SK-N-MC (cell line): Measurements from ENCODE around the gene STS.

Experiments used
- DNase-seq: peaks from one replicate; pipeline ENCODE4 v3.0.0-alpha.2; 2011; ENCODE audit warnings: low read depth, low spot score
- H3K27ac ChIP-seq: fragments of 200-600 bp; sonication (generic); 2 replicates; pipeline ENCODE4 v1.5.1; 2016; ENCODE audit warnings: mixed run types
- H3K36me3 ChIP-seq: fragments of 200-600 bp; sonication (generic); 2 replicates; pipeline ENCODE4 v1.6.1; 2017; ENCODE audit warnings: antibody characterized with exemption, low read length, mixed read lengths; ENCODE audit not compliant: insufficient read depth
- H3K4me3 ChIP-seq: fragments of 200-600 bp; sonication (generic); 2 replicates; pipeline ENCODE4 v1.5.1; 2016
- H3K9ac ChIP-seq: fragments of 200-600 bp; sonication (generic); 2 replicates; pipeline ENCODE4 v1.8.0; 2017; ENCODE audit warnings: mixed run types, mixed read lengths; ENCODE audit not compliant: insufficient read length
- H3K9me3 ChIP-seq: fragments of 200-600 bp; sonication (generic); 2 replicates; pipeline ENCODE4 v1.6.1; 2017; ENCODE audit warnings: low read depth, mild to moderate bottlenecking, antibody characterized with exemption, low read length, moderate library complexity, mixed read lengths
- EZH2 ChIP-seq: fragments of 200-600 bp; sonication (generic); IDR thresholded peaks from one replicate; pipeline ENCODE4 v1.6.1; 2017; ENCODE audit warnings: antibody characterized with exemption
- FOXP2 ChIP-seq: optimal IDR thresholded peaks from 2 replicates; pipeline ENCODE3; 2011; ENCODE audit warnings: mild to moderate bottlenecking, moderate library complexity; ENCODE audit not compliant: insufficient read depth; ENCODE audit errors: extremely low read length, control extremely low read depth
- POLR2AphosphoS5 ChIP-seq: IDR thresholded peaks from 2 replicates; pipeline ENCODE4 v1.6.1; 2012; ENCODE audit warnings: mild to moderate bottlenecking, low read depth, low read length, borderline replicate concordance

The STS gene

GRCh38 chrX:7146703-7147412 is 654 bp upstream of the STS start:
- DNase-seq: no peak
- Histone ChIP-seq H3K4me3 (peak overlapping the region; percentile 94), H3K9ac (peak overlapping the region; percentile 90), H3K9me3 (no peaks in the 10 kb centered on the region), H3K27ac (no peak overlapping the region), H3K36me3 (peaks cover 4% of the 10 kb centered on the region; the same call in 1 of the 2 replicates)
- TF ChIP-seq POLR2AphosphoS5 (no peak), EZH2 (no peak), FOXP2 (no peak)

DNA sequence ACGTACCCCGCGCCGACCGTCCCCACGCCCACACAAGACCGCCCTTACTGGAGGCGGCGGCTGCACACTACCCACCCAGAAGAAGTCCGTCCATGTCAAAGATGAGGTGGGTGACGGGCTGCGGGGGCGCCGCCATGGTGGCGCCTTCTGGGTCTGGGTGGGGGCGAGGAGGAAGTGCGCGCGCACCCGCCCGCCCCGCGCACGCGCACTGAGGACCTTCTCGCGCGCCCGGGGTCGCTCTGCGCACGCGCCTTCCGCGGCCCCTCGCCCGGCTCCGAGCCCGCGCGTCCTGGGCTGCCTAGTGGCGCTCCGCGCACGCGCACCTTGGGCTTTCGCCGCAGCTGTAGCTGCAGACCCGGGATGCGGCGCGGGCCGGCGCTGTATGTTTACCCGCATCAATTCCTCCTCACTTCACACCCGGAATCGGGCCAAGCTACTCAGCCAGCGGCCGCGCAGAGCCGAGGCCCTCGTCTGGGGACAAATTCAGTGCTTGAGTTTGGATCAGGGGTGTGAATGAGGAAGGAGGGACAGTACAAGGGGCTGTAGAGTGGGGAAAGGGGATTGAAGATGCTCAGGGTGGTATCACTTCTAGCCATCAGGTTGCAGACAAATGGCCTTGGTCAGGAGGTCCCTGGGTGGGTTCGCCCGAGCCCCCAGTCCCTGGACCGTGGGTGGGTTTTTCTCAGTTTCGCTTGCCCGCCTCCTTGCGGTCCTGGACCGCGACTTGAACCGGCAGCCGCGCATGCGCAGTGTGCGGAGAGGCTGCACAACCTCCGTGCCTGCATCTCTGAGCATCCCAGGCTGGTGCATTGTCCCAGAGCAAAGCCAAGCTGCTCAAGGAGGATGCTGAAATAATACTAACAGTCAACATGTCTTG is 704 bp downstream of the STS start, which contains the start of gene PUDP:
PUDP (minus strand) TSS at position 176 of the 877 bp plus-strand sequence; CDS start at position 136, 40 bp downstream.
- H3K36me3 ChIP-seq: no peaks in the 10 kb centered on the region
- no peaks in the 10 kb centered on the region for H3K9me3 ChIP-seq
- TF ChIP-seq POLR2AphosphoS5: peak; percentile 84
- TF ChIP-seq EZH2: no peak
- no peak for TF ChIP-seq FOXP2
- H3K9ac ChIP-seq: peak within 1 kb of the TSS; percentile 90
- DNase-seq: no peak
- H3K27ac ChIP-seq: peak within 1 kb of the TSS; percentile 67
- peak within 1 kb of the TSS; percentile 94 for H3K4me3 ChIP-seq

- no peak overlapping the region for H3K4me3 ChIP-seq
Measured at GRCh38 chrX:7149411-7149810, 1.9 kb downstream of the STS start.

GRCh38 chrX:7153231-7153630 is 5.7 kb downstream of the STS start:
- no peaks in the 10 kb centered on the region for H3K36me3 ChIP-seq
- no peak overlapping the region for H3K27ac ChIP-seq
- H3K4me3 ChIP-seq: no peak overlapping the region
- H3K9me3 ChIP-seq: no peaks in the 10 kb centered on the region
- no peak overlapping the region for H3K9ac ChIP-seq
- TF ChIP-seq EZH2 (no peak), FOXP2 (no peak)
- DNase-seq: no peak

More at GRCh38 chrX:7149411-7149810, 1.9 kb downstream of the STS start:
- no peak overlapping the region for H3K27ac ChIP-seq
- TF ChIP-seq EZH2 (no peak), POLR2AphosphoS5 (no peak), FOXP2 (no peak)
- DNase-seq: no peak
- no peaks in the 10 kb centered on the region for H3K36me3 ChIP-seq
- H3K9me3 ChIP-seq: no peaks in the 10 kb centered on the region
- no peak overlapping the region for H3K9ac ChIP-seq

DNA sequence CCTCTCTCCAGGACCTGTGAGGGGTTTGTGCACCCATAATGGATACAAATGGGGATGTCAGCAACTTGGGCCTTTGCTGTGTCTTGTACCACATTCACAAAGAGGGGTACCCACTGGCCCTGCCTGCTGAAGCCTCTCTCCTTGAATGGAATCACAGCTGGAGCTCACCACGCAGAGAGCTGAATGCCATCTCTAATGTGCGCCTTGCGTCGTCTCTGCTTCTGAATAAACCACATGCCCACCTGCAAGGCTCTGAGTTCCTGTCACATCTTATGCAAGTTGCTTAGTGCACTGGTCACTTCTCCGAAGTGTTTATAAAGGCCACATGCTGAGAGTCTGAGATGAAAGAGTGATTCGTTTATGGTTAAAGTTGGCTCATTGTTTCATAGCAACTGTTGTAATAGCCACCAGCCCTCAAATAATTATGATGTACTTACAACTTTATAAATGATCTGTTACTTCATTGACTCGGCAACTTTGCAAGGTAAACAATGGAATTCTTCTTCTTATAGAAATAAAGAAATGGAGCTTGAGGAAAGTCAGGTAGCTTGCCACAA is 6.6 kb downstream of the STS start:
- no peak overlapping the region for H3K4me3 ChIP-seq
- H3K27ac ChIP-seq: no peak overlapping the region
- no peaks in the 10 kb centered on the region for H3K36me3 ChIP-seq
- no peak for DNase-seq
- TF ChIP-seq POLR2AphosphoS5 (no peak), EZH2 (no peak), FOXP2 (no peak)
- H3K9ac ChIP-seq: no peak overlapping the region
- no peaks in the 10 kb centered on the region for H3K9me3 ChIP-seq

DNA sequence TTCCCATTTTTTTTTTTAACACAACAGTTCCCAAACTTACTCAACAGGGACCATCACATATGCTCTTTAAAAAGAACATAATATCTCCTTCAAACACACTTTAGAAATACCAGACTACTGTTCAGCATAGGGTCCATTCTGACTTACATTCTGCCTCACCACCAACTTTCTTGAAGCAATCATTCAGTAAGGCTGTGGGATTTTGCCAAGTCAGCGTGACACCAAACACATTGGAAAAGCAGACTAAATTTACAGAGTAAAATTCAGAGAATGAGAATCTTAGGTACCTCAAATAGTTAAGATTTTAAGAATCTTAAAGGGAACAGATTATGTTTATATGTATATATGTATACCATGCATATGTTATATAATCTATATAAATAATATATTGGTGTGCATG is 7.7 kb downstream of the STS start:
- Histone ChIP-seq H3K4me3 (no peak overlapping the region), H3K27ac (no peak overlapping the region)
- no peak for TF ChIP-seq POLR2AphosphoS5
- no peak for TF ChIP-seq EZH2
- no peak for TF ChIP-seq FOXP2

DNA sequence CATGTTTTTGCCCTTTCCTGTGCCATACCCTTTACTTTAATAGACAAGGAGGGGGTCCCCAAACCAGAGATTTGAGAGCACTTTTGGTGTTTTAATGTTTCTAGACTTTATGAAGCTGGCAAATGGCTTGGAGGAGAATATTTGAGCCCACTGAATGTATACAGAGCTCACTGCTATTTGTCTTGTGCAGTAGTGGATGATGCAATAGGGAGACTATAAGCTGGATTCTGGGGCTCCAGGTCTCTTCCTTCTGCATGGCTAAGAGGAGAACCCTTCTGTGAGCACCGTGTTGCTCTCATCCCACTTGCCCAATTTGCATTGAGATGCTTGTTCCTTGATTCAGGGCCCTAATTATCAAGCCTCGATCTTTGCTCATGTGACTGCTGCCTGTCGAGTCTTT is 9.4 kb downstream of the STS start:
- DNase-seq: no peak
- Histone ChIP-seq H3K9me3 (no peaks in the 10 kb centered on the region), H3K4me3 (no peak overlapping the region), H3K27ac (no peak overlapping the region), H3K36me3 (no peaks in the 10 kb centered on the region), H3K9ac (no peak overlapping the region)
- no peak for TF ChIP-seq EZH2
- no peak for TF ChIP-seq FOXP2
- no peak for TF ChIP-seq POLR2AphosphoS5

More for the DNA sequence above, 7.7 kb downstream of the STS start:
- Histone ChIP-seq H3K36me3 (no peaks in the 10 kb centered on the region), H3K9me3 (no peaks in the 10 kb centered on the region), H3K9ac (no peak overlapping the region)
- DNase-seq: no peak

DNA sequence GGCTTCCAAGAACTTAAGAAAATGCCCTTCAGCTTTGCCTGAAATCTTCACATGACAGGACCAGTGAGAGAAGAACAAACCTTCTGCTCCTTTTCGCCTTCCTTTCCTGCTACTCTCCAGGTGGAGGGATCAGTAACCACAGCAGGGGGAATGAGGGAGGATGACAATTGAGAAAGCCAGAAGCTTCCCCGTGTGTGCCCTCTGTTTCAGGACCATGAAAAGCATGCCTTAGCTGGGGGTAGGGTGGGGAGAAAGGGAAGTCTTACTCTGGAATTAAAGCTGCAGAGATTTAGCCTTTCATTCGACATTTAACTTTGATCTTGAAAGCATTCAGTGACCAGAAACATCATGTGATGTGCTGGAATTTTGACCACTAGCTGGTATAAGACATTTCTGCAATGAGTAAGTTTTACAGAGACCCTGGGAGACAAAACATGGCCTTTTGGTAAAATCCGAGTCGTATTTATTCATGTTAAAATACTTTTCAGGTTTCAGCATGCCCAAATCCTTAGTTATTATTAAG is 11.0 kb downstream of the STS start:
- TF ChIP-seq POLR2AphosphoS5 (no peak), EZH2 (no peak), FOXP2 (no peak)
- no peak overlapping the region for H3K4me3 ChIP-seq
- no peak overlapping the region for H3K27ac ChIP-seq

More for the DNA sequence above, 11.0 kb downstream of the STS start:
- Histone ChIP-seq H3K9ac (no peak overlapping the region), H3K9me3 (no peaks in the 10 kb centered on the region), H3K36me3 (no peaks in the 10 kb centered on the region)
- DNase-seq: no peak
